GM18870 (cell line): ENCODE data around the gene DNMT3L.
"Not testable (repeated sequence)": the region's sequence is repeated elsewhere in the genome, so short reads cannot be mapped to it uniquely, and the experiment has no call there.

Experiments
- ATAC-seq: cut with Tn5 transposase; IDR thresholded peaks from one replicate; pipeline ENCODE4 v1.9.1; 2021; ENCODE audit warnings: moderate library complexity; ENCODE audit not compliant: unreplicated experiment

DNMT3L gene

GRCh38 chr21:44295163-44295573 lies 33.5 kb upstream of the DNMT3L start:
- ATAC-seq = no peak

GRCh38 chr21:44294391-44295162 lies 32.9 kb upstream of the DNMT3L start:
- ATAC-seq = no peak

GRCh38 chr21:44293551-44294231 lies 32.0 kb upstream of the DNMT3L start:
- ATAC-seq = no peak

DNA sequence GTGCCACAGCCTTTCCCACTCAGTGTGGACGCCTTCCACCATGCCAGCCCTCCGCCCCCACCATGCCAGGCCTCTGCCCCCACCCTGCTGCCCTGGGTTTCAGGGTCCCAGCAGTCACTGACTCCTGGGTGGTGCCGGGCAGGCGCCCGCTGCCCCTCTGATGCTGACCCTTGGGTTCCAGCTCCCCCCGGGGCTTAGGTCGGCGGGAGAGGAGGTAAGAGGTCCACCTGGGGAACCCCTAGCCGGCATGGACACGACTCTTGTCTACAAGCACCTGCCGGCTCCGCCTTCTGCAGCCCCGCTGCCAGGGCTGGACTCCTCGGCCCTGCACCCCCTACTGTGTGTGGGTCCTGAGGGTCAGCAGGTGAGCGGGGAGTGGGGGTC lies 31.1 kb upstream of the DNMT3L start:
- no peak for ATAC-seq

GRCh38 chr21:44291936-44292811 lies 30.5 kb upstream of the DNMT3L start:
- no peak for ATAC-seq

- no peak for ATAC-seq
These were observed 29.6 kb upstream of the DNMT3L start for GRCh38 chr21:44291078-44291935.

DNA sequence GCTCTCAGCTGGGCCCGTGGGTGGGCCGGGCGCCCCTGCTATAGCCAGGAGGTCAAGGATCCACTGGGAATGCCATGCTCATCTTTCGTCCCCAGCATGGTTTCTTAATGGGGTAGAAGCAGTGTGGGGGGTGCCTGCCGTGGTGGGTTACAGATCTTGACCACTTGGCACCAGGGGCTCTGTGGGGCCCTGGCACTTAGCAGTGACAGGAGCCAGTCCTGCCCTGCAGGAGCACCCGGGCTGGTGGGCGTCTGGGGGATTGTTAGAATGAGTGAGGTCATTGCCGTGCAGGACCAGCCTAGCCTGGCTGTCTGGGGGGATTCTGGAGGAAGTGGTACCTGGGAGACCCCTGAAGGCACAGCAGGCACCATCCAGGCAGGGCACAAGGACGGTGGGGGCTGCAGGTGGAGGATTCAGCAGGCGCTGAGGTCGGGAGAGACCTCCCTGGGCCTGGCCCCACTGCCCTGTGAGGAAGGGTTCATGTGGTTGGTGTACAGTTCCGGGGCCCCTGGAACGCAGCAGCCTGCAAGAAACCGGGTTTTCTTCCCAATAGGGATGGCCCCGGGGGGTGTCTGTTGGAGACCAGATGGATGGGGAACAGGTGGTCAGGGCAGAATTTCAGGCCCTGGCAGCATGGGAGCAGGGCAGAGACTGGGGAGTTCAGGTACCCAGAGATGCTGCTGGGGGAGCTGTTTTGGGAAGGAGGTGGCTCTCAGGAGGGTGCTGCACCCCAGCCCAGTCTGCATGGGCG lies 28.8 kb upstream of the DNMT3L start:
- ATAC-seq = no peak

DNA sequence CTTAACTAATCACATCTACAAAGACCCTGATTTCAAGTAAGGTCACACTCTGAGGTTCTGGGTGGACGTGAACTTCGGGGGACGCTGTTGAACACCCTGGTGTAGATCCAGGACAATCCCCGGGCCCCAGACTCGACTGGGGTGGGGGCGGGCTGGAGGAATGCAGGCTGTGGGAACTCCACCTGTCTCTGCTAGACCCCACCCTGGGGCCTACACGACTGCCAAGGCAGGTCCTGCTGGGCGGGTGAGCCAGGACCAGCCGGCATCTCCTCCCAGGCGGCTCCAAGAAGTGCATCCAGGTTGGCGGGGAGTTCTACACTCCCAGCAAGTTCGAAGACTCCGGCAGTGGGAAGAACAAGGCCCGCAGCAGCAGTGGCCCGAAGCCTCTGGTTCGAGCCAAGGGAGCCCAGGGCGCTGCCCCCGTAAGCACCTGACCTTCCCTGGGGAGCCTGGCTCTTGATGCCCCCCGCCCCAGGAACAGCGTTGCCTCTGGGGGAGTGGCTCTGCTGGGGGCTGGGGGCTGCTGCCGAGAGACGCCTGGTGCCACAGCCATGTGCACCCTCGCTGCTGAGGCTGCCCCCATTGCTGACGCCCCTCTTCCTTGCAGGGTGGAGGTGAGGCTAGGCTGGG lies 27.8 kb upstream of the DNMT3L start:
- no peak for ATAC-seq

GRCh38 chr21:44288251-44289110 lies 26.8 kb upstream of the DNMT3L start:
- ATAC-seq = no peak

- ATAC-seq = no peak
These were observed 25.3 kb upstream of the DNMT3L start for GRCh38 chr21:44286716-44287632.

GRCh38 chr21:44286086-44286715 lies 24.5 kb upstream of the DNMT3L start:
- no peak for ATAC-seq

- no peak for ATAC-seq
These were observed 23.7 kb upstream of the DNMT3L start, which contains the start of gene AIRE for GRCh38 chr21:44285138-44285992. TSS of gene AIRE (plus strand) at chr21:44285876. CDS start at chr21:44286007, 131 bp downstream.

- ATAC-seq = no peak
These were observed 22.3 kb upstream of the DNMT3L start for GRCh38 chr21:44283948-44284347.

- not testable (repeated sequence) for ATAC-seq
These were observed 21.6 kb upstream of the DNMT3L start for GRCh38 chr21:44283211-44283785.

DNA sequence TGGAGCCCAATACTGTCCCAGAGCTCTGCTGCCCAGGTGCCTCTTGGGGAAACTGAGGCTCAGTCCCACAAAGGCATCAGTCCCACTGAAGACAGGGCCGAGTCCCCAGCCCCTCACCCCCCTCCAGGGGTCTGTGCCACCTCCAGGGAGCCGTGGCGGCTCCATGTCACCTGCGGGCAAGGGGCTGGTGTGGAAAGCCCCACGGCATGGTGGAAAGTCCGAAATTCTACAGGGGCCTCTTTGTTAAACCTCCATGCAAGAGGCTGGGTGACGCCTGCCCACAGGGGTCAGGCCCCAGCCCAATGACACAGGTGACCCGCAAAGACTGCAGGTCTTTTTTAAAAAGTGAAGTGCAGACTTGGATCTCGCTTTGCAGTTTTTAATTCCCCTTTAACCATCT lies 20.7 kb upstream of the DNMT3L start:
- no peak for ATAC-seq

DNA sequence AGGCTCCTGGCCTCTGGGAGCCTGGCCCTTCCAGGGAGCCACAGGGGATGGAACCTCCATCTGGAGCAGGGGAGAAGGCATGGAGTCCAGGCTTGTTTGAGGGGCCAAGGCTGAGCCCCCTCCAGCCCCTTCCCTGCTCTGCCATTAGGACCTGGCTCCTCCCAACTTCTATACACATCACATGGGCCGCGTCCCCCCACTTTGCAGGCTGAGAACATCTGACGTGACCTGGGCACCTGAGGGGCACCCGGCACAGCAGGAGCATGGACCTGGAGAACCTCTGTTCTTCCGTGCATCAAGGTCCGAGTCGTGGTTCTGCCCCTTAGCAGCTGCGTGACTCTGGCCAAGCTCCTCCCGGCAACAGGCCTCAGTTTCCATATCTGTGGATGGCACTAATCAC lies 20.1 kb upstream of the DNMT3L start:
- ATAC-seq = no peak
